HCT116 (cell line): Measurements from ENCODE around the gene EPHA3. TPM values are rescaled to one million over a fixed set of nuclear protein-coding genes. Genes with fewer than 3 reads are reported as not detected.

Experiments used
- ATAC-seq: fragments of 200-7000 bp; cut with Tn5 transposase; 2 replicates; pipeline ENCODE4 v1.9.1; 2020; ENCODE audit warnings: mild to moderate bottlenecking, moderate library complexity
- BruUV-seq: library from RNA; stranded (reverse); fragments of 400-500 nt; replicated peaks from 2 replicates; lab custom pipeline; 2021; lab: Mats Ljungman, UMichigan
- CTCF ChIA-PET: fragments of 300-600 bp; sonication (Branson Sonifier 250); formaldehyde crosslinking; loops from one replicate; lab custom pipeline; 2021; ENCODE audit warnings: antibody characterized with exemption; lab: Charles Lee
- POLR2A ChIA-PET: fragments of 300-600, 350-600 bp; sonication (Branson Sonifier 250); formaldehyde crosslinking; loops from one replicate; lab custom pipeline; 2021; ENCODE audit warnings: antibody characterized with exemption; lab: Charles Lee
- RAD21 ChIA-PET, 2 experiments: fragments of 300-600 bp; sonication (Branson Sonifier 250); formaldehyde crosslinking; loops; one replicate each; lab custom pipeline; 2023; ENCODE audit warnings: low total read pairs in 2 of 2; ENCODE audit not compliant: uncharacterized antibody in 2 of 2, unreplicated experiment in 2 of 2, low non-redundant PET in 1 of 2; lab: Charles Lee
- DNase-seq: peaks from one replicate; pipeline ENCODE4 v3.0.0-alpha.2; 2010; ENCODE audit warnings: low read depth, low spot score
- H2AFZ ChIP-seq: fragments of 200-600 bp; shearing (Covaris generic), sonication (generic); 2 replicates; pipeline ENCODE4 v1.6.1; 2017; ENCODE audit warnings: low read depth, mixed run types, mixed read lengths, antibody characterized with exemption, low read length; ENCODE audit not compliant: poor library complexity, severe bottlenecking
- H3K27ac ChIP-seq: 2 replicates; pipeline ENCODE4 v1.5.1; 2012; ENCODE audit warnings: low read depth, low read length
- H3K27me3 ChIP-seq: fragments of 200-600 bp; sonication (generic); 2 replicates; pipeline ENCODE4 v1.6.1; 2016; ENCODE audit warnings: mixed run types, low read length, mixed read lengths; ENCODE audit not compliant: insufficient read depth
- H3K36me3 ChIP-seq, 2 experiments: fragments of 200-500 bp in 1 of 2; fragments of 200-600 bp in 1 of 2; sonication (Bioruptor generic) in 1 of 2; sonication (generic) in 1 of 2; 2 replicates each; pipeline versions ENCODE4 v1.5.1 to v1.6.1; 2014 to 2016; ENCODE audit warnings: low read length in 2 of 2, inconsistent platforms in 1 of 2, mixed read lengths in 1 of 2, mixed run types in 1 of 2; ENCODE audit not compliant: insufficient read depth in 2 of 2, control insufficient read depth in 1 of 2
- H3K4me1 ChIP-seq, 2 experiments: fragments of 200-600 bp in 1 of 2; sonication (generic) in 1 of 2; 2 replicates each; pipeline versions ENCODE4 v1.5.1 to v1.6.1; 2012 to 2017; ENCODE audit warnings: low read length in 2 of 2, inconsistent platforms in 1 of 2, mild to moderate bottlenecking in 1 of 2, mixed read lengths in 1 of 2, mixed run types in 1 of 2, moderate library complexity in 1 of 2; ENCODE audit not compliant: insufficient read depth in 2 of 2, control insufficient read depth in 1 of 2
- H3K4me2 ChIP-seq: fragments of 200-600 bp; sonication (generic); 2 replicates; pipeline ENCODE4 v1.6.1; 2017; ENCODE audit warnings: mixed run types, low read length, mixed read lengths
- H3K4me3 ChIP-seq, 2 experiments: fragments of 200-600 bp in 1 of 2; sonication (generic) in 1 of 2; replicated peaks in 1 of 2; 2 replicates each; pipeline ENCODE4 v1.5.1; 2011 to 2016; ENCODE audit warnings: low read length in 2 of 2, control low read depth in 1 of 2, low read depth in 1 of 2, mild to moderate bottlenecking in 1 of 2, mixed read lengths in 1 of 2, mixed run types in 1 of 2
- H3K79me2 ChIP-seq: fragments of 200-600 bp; sonication (generic); 2 replicates; pipeline ENCODE4 v1.6.1; 2017; ENCODE audit warnings: mild to moderate bottlenecking, mixed run types, low read length, moderate library complexity, mixed read lengths; ENCODE audit not compliant: insufficient read depth
- H3K9ac ChIP-seq: fragments of 200-600 bp; sonication (generic); 2 replicates; pipeline ENCODE4 v1.6.1; 2016; ENCODE audit warnings: low read length, mixed read lengths
- H3K9me2 ChIP-seq: fragments of 200-600 bp; sonication (generic), shearing (Covaris generic); 2 replicates; pipeline ENCODE4 v1.6.1; 2017; ENCODE audit warnings: mixed run types, mild to moderate bottlenecking, moderate library complexity; ENCODE audit not compliant: insufficient read depth
- H3K9me3 ChIP-seq, 2 experiments: fragments of 200-500 bp in 1 of 2; fragments of 200-600 bp in 1 of 2; sonication (Bioruptor generic) in 1 of 2; sonication (generic) in 1 of 2; 2 replicates each; pipeline ENCODE4 v1.6.1; 2014 to 2017; ENCODE audit warnings: low read length in 2 of 2, mixed read lengths in 2 of 2, inconsistent platforms in 1 of 2, low read depth in 1 of 2, mild to moderate bottlenecking in 1 of 2, mixed run types in 1 of 2, moderate library complexity in 1 of 2; ENCODE audit not compliant: control insufficient read depth in 1 of 2, insufficient read depth in 1 of 2
- H4K20me1 ChIP-seq: fragments of 200-600 bp; sonication (generic), shearing (Covaris generic); 2 replicates; pipeline ENCODE4 v1.6.1; 2017; ENCODE audit warnings: mixed run types, mild to moderate bottlenecking, moderate library complexity; ENCODE audit not compliant: insufficient read depth
- CBX3 ChIP-seq: IDR thresholded peaks from 2 replicates; pipeline ENCODE4 v1.6.1; 2012; ENCODE audit warnings: low read depth
- EGR1 ChIP-seq: IDR thresholded peaks from 2 replicates; pipeline ENCODE4 v1.6.1; 2012; ENCODE audit warnings: low read depth
- EZH2 ChIP-seq: fragments of 200-600 bp; sonication (generic); IDR thresholded peaks from 2 replicates; pipeline ENCODE4 v1.6.1; 2017; ENCODE audit warnings: antibody characterized with exemption, mixed run types
- EZH2phosphoT487 ChIP-seq: fragments of 200-600 bp; IDR thresholded peaks from 2 replicates; pipeline ENCODE4 v1.6.1; 2018; ENCODE audit warnings: antibody characterized with exemption, borderline replicate concordance
- FOSL1 ChIP-seq: IDR thresholded peaks from 2 replicates; pipeline ENCODE4 v1.6.1; 2012; ENCODE audit warnings: low read depth
- POLR2AphosphoS5 ChIP-seq: IDR thresholded peaks from 2 replicates; pipeline ENCODE4 v1.6.1; 2011; ENCODE audit warnings: mild to moderate bottlenecking, low read depth, low read length, moderate library complexity
- RAD21 ChIP-seq: IDR thresholded peaks from 2 replicates; pipeline ENCODE4 v1.6.1; 2012; ENCODE audit warnings: low read depth, mild to moderate bottlenecking
- SIN3A ChIP-seq: IDR thresholded peaks from 2 replicates; pipeline ENCODE4 v1.6.1; 2012; ENCODE audit warnings: low read depth
- SP1 ChIP-seq: IDR thresholded peaks from 2 replicates; pipeline ENCODE4 v1.6.1; 2012; ENCODE audit warnings: low read depth
- SRF ChIP-seq: IDR thresholded peaks from 2 replicates; pipeline ENCODE4 v1.6.1; 2012; ENCODE audit warnings: low read depth
- YY1 ChIP-seq: IDR thresholded peaks from 2 replicates; pipeline ENCODE4 v1.6.1; 2011; ENCODE audit warnings: low read length, low read depth, moderate library complexity, mild to moderate bottlenecking; ENCODE audit not compliant: insufficient replicate concordance; ENCODE audit errors: extremely low read depth
- ZNF274 ChIP-seq: fragments of 200-500 bp; sonication (Bioruptor generic); IDR thresholded peaks from 2 replicates; pipeline ENCODE4 v1.6.1; 2014; ENCODE audit warnings: mild to moderate bottlenecking, low read depth, low read length, inconsistent platforms
- intact Hi-C: fragments of 100-400 bp; cut with micrococcal nuclease; formaldehyde crosslinking; loops from 2 replicates; pipeline ENCODE4 v1.10.0; 2022
- total RNA-seq: library from RNA; stranded (reverse); gene quantifications from one replicate; pipeline ENCODE4 v1.2.1, GENCODE V29; 2021; ENCODE audit not compliant: unreplicated experiment
- TF ChIP-seq, protein P1 (sequence below): IDR thresholded peaks from 2 replicates; pipeline ENCODE4 v1.6.1; 2012; ENCODE audit warnings: low read depth
- TF ChIP-seq, protein P2 (sequence below): IDR thresholded peaks from 2 replicates; pipeline ENCODE4 v1.6.1; 2011; ENCODE audit warnings: mild to moderate bottlenecking, low read length, moderate library complexity; ENCODE audit not compliant: insufficient replicate concordance; ENCODE audit errors: extremely low read depth

EPHA3 gene
- total RNA-seq, 1 experiment from 2014 or later, result not detected

DNA sequence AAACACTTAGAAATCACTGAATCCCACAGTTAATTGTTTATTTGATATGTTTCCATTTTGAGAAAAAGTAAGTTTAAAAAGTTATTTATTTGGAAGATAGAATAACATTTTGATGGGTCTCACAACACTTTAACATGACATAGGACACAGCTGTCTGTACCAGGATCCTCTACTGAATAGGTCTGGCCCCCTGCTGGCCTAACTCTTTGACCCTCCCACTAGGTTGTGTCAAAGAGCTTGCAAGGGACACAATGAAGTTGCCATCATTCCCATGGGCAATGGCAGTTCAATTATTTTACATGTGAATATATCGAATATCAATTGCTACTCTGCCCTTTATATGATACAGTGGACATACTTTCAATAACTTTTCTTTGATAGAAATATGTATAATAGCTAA lies 138.9 kb downstream of the EPHA3 start (continued):
- TF ChIP-seq, protein P1, sequence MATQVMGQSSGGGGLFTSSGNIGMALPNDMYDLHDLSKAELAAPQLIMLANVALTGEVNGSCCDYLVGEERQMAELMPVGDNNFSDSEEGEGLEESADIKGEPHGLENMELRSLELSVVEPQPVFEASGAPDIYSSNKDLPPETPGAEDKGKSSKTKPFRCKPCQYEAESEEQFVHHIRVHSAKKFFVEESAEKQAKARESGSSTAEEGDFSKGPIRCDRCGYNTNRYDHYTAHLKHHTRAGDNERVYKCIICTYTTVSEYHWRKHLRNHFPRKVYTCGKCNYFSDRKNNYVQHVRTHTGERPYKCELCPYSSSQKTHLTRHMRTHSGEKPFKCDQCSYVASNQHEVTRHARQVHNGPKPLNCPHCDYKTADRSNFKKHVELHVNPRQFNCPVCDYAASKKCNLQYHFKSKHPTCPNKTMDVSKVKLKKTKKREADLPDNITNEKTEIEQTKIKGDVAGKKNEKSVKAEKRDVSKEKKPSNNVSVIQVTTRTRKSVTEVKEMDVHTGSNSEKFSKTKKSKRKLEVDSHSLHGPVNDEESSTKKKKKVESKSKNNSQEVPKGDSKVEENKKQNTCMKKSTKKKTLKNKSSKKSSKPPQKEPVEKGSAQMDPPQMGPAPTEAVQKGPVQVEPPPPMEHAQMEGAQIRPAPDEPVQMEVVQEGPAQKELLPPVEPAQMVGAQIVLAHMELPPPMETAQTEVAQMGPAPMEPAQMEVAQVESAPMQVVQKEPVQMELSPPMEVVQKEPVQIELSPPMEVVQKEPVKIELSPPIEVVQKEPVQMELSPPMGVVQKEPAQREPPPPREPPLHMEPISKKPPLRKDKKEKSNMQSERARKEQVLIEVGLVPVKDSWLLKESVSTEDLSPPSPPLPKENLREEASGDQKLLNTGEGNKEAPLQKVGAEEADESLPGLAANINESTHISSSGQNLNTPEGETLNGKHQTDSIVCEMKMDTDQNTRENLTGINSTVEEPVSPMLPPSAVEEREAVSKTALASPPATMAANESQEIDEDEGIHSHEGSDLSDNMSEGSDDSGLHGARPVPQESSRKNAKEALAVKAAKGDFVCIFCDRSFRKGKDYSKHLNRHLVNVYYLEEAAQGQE, result no peak
- no peak for TF ChIP-seq EZH2
- TF ChIP-seq RAD21, result no peak
- TF ChIP-seq FOSL1, result no peak

DNA sequence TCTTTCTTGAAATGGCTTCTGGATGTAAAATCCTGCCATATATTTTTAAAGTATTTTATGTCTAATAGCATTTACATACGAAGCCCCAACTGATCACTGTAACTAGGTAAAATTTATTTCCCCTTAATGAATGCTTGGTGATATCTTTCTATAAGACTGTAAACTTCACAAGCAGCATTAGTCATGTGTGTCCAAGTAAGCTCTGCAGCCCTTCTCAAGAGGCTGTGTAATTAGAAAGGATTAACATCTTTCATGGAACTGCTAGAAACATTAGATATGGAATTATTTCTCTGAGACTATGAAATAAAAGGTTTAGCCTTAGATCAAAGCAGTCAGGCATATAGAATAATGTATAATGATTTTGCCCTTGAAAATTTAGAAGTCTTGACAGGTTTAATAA lies 143.3 kb downstream of the EPHA3 start:
- H3K9me2 ChIP-seq, result no peaks in the 10 kb centered on the region
- no peak overlapping the region for H3K4me3 ChIP-seq
- H2AFZ ChIP-seq, result no peak overlapping the region
- H3K4me2 ChIP-seq, result no peak overlapping the region
- ATAC-seq (no peak), DNase-seq (no peak)
- BruUV-seq, result no TSS peak
- ChIA-PET CTCF (no interaction called here), RAD21 (no interaction called here), POLR2A (no interaction called here)
- H3K27me3 ChIP-seq, result no peaks in the 10 kb centered on the region
- no peak overlapping the region for H3K27ac ChIP-seq
- intact Hi-C loops, result no loop called here
- H3K9ac ChIP-seq, result no peak overlapping the region
- no peaks in the 10 kb centered on the region for H3K36me3 ChIP-seq
- no peaks in the 10 kb centered on the region for H3K79me2 ChIP-seq
- peaks cover 8 to 17% of the 10 kb centered on the region in 2 experiments; a peak in 1 of 4 replicates for H3K9me3 ChIP-seq
- no peaks in the 10 kb centered on the region for H3K4me1 ChIP-seq
- H4K20me1 ChIP-seq, result no peaks in the 10 kb centered on the region
- no peak for TF ChIP-seq EGR1
- TF ChIP-seq, protein P1, result no peak
- no peak for TF ChIP-seq EZH2phosphoT487
- TF ChIP-seq, protein P2, sequence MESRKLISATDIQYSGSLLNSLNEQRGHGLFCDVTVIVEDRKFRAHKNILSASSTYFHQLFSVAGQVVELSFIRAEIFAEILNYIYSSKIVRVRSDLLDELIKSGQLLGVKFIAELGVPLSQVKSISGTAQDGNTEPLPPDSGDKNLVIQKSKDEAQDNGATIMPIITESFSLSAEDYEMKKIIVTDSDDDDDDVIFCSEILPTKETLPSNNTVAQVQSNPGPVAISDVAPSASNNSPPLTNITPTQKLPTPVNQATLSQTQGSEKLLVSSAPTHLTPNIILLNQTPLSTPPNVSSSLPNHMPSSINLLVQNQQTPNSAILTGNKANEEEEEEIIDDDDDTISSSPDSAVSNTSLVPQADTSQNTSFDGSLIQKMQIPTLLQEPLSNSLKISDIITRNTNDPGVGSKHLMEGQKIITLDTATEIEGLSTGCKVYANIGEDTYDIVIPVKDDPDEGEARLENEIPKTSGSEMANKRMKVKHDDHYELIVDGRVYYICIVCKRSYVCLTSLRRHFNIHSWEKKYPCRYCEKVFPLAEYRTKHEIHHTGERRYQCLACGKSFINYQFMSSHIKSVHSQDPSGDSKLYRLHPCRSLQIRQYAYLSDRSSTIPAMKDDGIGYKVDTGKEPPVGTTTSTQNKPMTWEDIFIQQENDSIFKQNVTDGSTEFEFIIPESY, result no peak
- no peak for TF ChIP-seq FOSL1
- TF ChIP-seq POLR2AphosphoS5, result no peak
- TF ChIP-seq CBX3, result no peak
- no peak for TF ChIP-seq SIN3A
- TF ChIP-seq SP1, result no peak
- no peak for TF ChIP-seq YY1
- no peak for TF ChIP-seq ZNF274
- TF ChIP-seq EZH2, result no peak
- TF ChIP-seq SRF, result no peak
